ENCODE data around the gene CD300LG. TPM values are rescaled to one million over a fixed set of nuclear protein-coding genes. Genes with fewer than 3 reads are reported as not detected.
"Not testable (repeated sequence)": the region's sequence is repeated elsewhere in the genome, so short reads cannot be mapped to it uniquely, and the experiment has no call there.

CD300LG gene
- not detected in 2 replicates for total RNA-seq

DNA sequence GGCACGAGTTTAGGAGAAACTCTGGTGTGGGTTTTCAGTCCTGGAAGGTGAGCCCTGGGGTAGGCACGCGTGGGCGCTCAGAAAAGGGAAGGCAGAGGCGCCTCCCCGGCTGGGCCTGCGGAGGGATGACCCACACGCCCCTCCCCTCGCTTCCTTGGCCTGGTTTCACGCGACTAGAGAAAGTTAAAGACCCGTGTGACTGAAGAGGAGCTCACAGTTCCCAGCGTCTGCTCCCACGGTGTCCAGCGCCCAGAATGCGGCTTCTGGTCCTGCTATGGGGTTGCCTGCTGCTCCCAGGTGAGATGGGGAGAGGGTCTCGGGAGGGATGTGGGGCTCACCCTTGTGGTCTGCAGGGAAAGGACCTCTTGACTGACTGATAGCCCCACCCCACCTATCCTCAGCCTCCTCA, at the start of gene CD300LG:
Gene CD300LG (plus strand): TSS at position 214 of the 409 bp plus-strand sequence. CDS start 41 bp downstream, at position 255.
- DNase-seq (ENCODE audit: low read depth): no peak
- TF ChIP-seq, protein P1, sequence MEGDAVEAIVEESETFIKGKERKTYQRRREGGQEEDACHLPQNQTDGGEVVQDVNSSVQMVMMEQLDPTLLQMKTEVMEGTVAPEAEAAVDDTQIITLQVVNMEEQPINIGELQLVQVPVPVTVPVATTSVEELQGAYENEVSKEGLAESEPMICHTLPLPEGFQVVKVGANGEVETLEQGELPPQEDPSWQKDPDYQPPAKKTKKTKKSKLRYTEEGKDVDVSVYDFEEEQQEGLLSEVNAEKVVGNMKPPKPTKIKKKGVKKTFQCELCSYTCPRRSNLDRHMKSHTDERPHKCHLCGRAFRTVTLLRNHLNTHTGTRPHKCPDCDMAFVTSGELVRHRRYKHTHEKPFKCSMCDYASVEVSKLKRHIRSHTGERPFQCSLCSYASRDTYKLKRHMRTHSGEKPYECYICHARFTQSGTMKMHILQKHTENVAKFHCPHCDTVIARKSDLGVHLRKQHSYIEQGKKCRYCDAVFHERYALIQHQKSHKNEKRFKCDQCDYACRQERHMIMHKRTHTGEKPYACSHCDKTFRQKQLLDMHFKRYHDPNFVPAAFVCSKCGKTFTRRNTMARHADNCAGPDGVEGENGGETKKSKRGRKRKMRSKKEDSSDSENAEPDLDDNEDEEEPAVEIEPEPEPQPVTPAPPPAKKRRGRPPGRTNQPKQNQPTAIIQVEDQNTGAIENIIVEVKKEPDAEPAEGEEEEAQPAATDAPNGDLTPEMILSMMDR (IDR thresholded peaks at IDR 0.05; ENCODE audit: insufficient read depth, low read length, poor library complexity, severe bottlenecking): no peak
- H3K27me3 ChIP-seq (ENCODE audit: control insufficient read depth, insufficient read depth, low read length): peaks cover 5% of the 10 kb centered on the region
- H3K36me3 ChIP-seq (ENCODE audit: control insufficient read depth, insufficient read depth, low read length): no peaks in the 10 kb centered on the region
- no peak within 1 kb of the TSS for H3K4me3 ChIP-seq (ENCODE audit: low read depth, low read length)

GRCh38 chr17:43798024-43798423, 49.0 kb upstream of the CD300LG start:
- not testable (repeated sequence) for H3K36me3 ChIP-seq (ENCODE audit: control insufficient read depth, insufficient read depth, low read length); H3K27me3 ChIP-seq (ENCODE audit: control insufficient read depth, insufficient read depth, low read length); DNase-seq (ENCODE audit: low read depth); H3K4me3 ChIP-seq (ENCODE audit: low read depth, low read length)

GRCh38 chr17:43799047-43799446, 47.9 kb upstream of the CD300LG start:
- Histone ChIP-seq H3K36me3 (ENCODE audit: control insufficient read depth, insufficient read depth, low read length) (no peaks in the 10 kb centered on the region), H3K27me3 (ENCODE audit: control insufficient read depth, insufficient read depth, low read length) (no peaks in the 10 kb centered on the region), H3K4me3 (ENCODE audit: low read depth, low read length) (no peak overlapping the region)
- TF ChIP-seq, protein P1 (IDR thresholded peaks at IDR 0.05; ENCODE audit: insufficient read depth, low read length, poor library complexity, severe bottlenecking): no peak
- no peak for DNase-seq (ENCODE audit: low read depth)

DNA sequence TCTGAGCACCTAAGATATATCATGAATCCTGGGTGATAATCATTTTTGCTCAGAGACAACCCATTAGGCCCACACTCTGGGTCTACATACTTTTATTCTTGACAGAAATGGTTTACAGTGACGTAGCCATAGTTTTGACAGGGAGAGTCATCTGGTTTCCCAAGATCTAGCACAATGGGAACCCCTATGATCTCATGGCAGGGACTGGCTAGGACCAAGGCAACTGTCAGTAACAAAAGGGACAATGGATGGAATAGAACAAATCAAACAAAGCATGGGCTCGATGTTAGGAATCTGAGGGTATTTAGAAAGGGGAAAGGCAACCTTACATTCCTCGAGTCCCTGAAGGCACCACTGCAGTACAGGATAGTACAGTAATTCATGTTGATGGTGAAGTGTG, 46.2 kb upstream of the CD300LG start:
- TF ChIP-seq, protein P1 (IDR thresholded peaks at IDR 0.05; ENCODE audit: insufficient read depth, low read length, poor library complexity, severe bottlenecking): no peak
- Histone ChIP-seq H3K4me3 (ENCODE audit: low read depth, low read length) (no peak overlapping the region), H3K27me3 (ENCODE audit: control insufficient read depth, insufficient read depth, low read length) (no peaks in the 10 kb centered on the region), H3K36me3 (ENCODE audit: control insufficient read depth, insufficient read depth, low read length) (no peaks in the 10 kb centered on the region)
- no peak for DNase-seq (ENCODE audit: low read depth)

- no peak for DNase-seq (ENCODE audit: low read depth)
- Histone ChIP-seq H3K4me3 (ENCODE audit: low read depth, low read length) (no peak overlapping the region), H3K36me3 (ENCODE audit: control insufficient read depth, insufficient read depth, low read length) (no peaks in the 10 kb centered on the region), H3K27me3 (ENCODE audit: control insufficient read depth, insufficient read depth, low read length) (no peaks in the 10 kb centered on the region)
- TF ChIP-seq, protein P1 (IDR thresholded peaks at IDR 0.05; ENCODE audit: insufficient read depth, low read length, poor library complexity, severe bottlenecking): no peak
Observed at GRCh38 chr17:43801844-43802243, 45.1 kb upstream of the CD300LG start.

- Histone ChIP-seq H3K27me3 (ENCODE audit: control insufficient read depth, insufficient read depth, low read length) (no peaks in the 10 kb centered on the region), H3K36me3 (ENCODE audit: control insufficient read depth, insufficient read depth, low read length) (no peaks in the 10 kb centered on the region), H3K4me3 (ENCODE audit: low read depth, low read length) (no peak overlapping the region)
- TF ChIP-seq, protein P1 (IDR thresholded peaks at IDR 0.05; ENCODE audit: insufficient read depth, low read length, poor library complexity, severe bottlenecking): no peak
- DNase-seq (ENCODE audit: low read depth): no peak
Observed at GRCh38 chr17:43803758-43804157, 43.2 kb upstream of the CD300LG start.

Data from kidney epithelial cell (primary cell).